Upper lobe of left lung (tissue), 6 donors: ENCODE results near the gene AXIN1. TPM values are rescaled to one million over a fixed set of nuclear protein-coding genes. Genes with fewer than 3 reads are reported as not detected.
A peak's percentile ranks its signal among the peaks of the same experiment; 100 is the strongest.

Source experiments
- ATAC-seq, 2 donors: fragments of 200-7000 bp; cut with Tn5 transposase; one replicate each; pipeline ENCODE4 v1.9.1; 2022; ENCODE audit warnings: mild to moderate bottlenecking in 2 of 2, moderate library complexity in 2 of 2; ENCODE audit not compliant: low FRiP score in 2 of 2
- DNase-seq, 2 donors: peaks; one replicate each; pipeline ENCODE4 v3.0.0-alpha.2; 2019 to 2020
- H3K27ac ChIP-seq, 4 donors: fragments of 200-600 bp; sonication (generic); one replicate each; pipeline ENCODE4 v1.5.1; 2016 to 2019
- H3K27me3 ChIP-seq, 4 donors: fragments of 200-600 bp; sonication (generic); one replicate each; pipeline ENCODE4 v1.5.1; 2017 to 2019
- H3K36me3 ChIP-seq, 4 donors: fragments of 200-600 bp; sonication (generic); one replicate each; pipeline ENCODE4 v1.5.1; 2016 to 2019
- H3K4me1 ChIP-seq, 4 donors: fragments of 200-600 bp; sonication (generic); one replicate each; pipeline ENCODE4 v1.5.1; 2018 to 2019
- H3K4me3 ChIP-seq, 4 donors: fragments of 200-600 bp; sonication (generic); one replicate each; pipeline ENCODE4 v1.5.1; 2017 to 2019; ENCODE audit warnings: mild to moderate bottlenecking in 2 of 4, moderate library complexity in 1 of 4
- H3K9me3 ChIP-seq, 4 donors: fragments of 200-600 bp; sonication (generic); one replicate each; pipeline ENCODE4 v1.5.1; 2018 to 2019
- EP300 ChIP-seq, 4 donors: sonication (generic); formaldehyde crosslinking; IDR thresholded peaks; one replicate each; pipeline ENCODE4 v1.5.1; 2017; ENCODE audit warnings: antibody characterized with exemption in 4 of 4, control low read depth in 2 of 4
- POLR2A ChIP-seq, 4 donors: fragments of 450-650 bp; IDR thresholded peaks; one replicate each; pipeline ENCODE4 v1.5.1; 2016 to 2017; ENCODE audit warnings: antibody characterized with exemption in 4 of 4, mild to moderate bottlenecking in 2 of 4
- POLR2AphosphoS5 ChIP-seq, 2 donors: sonication (generic); formaldehyde crosslinking; IDR thresholded peaks; one replicate each; pipeline ENCODE4 v1.5.1; 2017; ENCODE audit warnings: antibody characterized with exemption in 2 of 2
- WGBS, 2 donors: methylation state at CpG; one replicate each; pipeline ENCODE4 v1.1.5; 2017 to 2018; 5-methylcytosine and 5-hydroxymethylcytosine counted together
- total RNA-seq, 6 donors: library from RNA; depleted of rRNA in 4 of 6; stranded (reverse); fragments of >200 nt in 4 of 6; gene quantifications; one replicate each; pipeline versions ENCODE4 v1.1.0 to v1.2.1, GENCODE V29; 2016 to 2021
- TF ChIP-seq, protein P1 (sequence below), 6 experiments: fragments of 450-650 bp in 4 of 6; fragments of 200-600 bp in 2 of 6; sonication (generic) in 2 of 6; IDR thresholded peaks; one replicate each; pipeline ENCODE4 v1.5.1; 2016 to 2019; ENCODE audit warnings: antibody characterized with exemption in 6 of 6
- donor health status: DM: no; HTN: no; CAD: no; lungs with moderate emphysema.
- donor health status: DM: no; HTN: yes; CAD: no; lungs with severe emphysema.

Gene AXIN1
- total RNA-seq, 6 donors from 2014 or later, result 26.8 to 45.9 (median 31.9) TPM

DNA sequence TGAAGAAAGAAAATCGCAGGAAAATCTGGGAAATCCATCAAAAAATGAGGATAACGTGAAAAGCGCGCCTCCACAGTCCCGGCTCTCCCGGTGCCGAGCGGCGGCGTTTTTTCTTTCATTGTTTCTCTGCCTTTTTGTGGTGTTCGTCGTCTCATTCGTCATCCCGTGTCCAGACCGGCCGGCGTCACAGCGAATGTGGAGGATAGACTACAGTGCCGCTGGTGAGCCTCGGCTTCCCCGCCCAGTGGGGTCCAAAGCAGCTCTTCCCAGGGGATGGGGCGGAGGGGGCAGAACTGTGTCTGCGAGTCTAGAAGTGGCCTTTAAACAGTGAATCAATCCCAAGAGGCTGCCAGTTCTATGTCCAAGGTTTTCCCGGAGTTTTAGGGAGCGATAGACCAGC is 98.1 kb downstream of the AXIN1 start:
- peaks cover 0 to 48% (median 20%) of the 10 kb centered on the region in 4 donors for H3K36me3 ChIP-seq
- ATAC-seq (no peak), DNase-seq (no peak)
- H3K27me3 ChIP-seq, result no peaks in the 10 kb centered on the region
- H3K9me3 ChIP-seq, result no peaks in the 10 kb centered on the region
- no peak overlapping the region for H3K27ac ChIP-seq
- H3K4me3 ChIP-seq, result no peak overlapping the region
- 97 to 98% methylated on average over 25 of the region's 25 CpGs for WGBS, 2 donors
- H3K4me1 ChIP-seq, result peaks cover 0 to 8% (median 0%) of the 10 kb centered on the region in 4 donors
- TF ChIP-seq POLR2A (IDR thresholded peaks at IDR 0.05) (no peak), POLR2AphosphoS5 (IDR thresholded peaks at IDR 0.05) (no peak), EP300 (IDR thresholded peaks at IDR 0.05) (no peak)
- TF ChIP-seq, protein P1, sequence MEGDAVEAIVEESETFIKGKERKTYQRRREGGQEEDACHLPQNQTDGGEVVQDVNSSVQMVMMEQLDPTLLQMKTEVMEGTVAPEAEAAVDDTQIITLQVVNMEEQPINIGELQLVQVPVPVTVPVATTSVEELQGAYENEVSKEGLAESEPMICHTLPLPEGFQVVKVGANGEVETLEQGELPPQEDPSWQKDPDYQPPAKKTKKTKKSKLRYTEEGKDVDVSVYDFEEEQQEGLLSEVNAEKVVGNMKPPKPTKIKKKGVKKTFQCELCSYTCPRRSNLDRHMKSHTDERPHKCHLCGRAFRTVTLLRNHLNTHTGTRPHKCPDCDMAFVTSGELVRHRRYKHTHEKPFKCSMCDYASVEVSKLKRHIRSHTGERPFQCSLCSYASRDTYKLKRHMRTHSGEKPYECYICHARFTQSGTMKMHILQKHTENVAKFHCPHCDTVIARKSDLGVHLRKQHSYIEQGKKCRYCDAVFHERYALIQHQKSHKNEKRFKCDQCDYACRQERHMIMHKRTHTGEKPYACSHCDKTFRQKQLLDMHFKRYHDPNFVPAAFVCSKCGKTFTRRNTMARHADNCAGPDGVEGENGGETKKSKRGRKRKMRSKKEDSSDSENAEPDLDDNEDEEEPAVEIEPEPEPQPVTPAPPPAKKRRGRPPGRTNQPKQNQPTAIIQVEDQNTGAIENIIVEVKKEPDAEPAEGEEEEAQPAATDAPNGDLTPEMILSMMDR (IDR thresholded peaks at IDR 0.05), result no peak

DNA sequence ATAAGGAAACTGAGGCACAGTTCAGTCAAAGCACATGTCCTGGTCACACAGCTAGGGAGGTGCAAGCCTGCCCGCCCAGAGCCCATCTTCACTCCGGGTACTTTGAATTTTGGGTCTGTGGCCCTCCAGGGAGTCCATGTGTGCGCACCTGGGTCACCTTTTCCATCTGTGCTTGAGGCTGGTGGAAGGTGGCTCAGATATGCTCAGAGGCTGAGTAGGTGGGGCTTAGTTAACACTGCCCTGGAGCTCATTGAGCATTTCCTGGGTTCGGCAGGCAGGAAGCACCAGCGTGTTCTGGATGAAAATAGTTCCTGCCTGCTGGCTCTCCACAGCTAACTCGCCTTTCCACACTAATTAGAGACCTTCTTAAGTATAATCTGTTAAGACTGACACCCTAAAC is 98.7 kb downstream of the AXIN1 start:
- Histone ChIP-seq H3K9me3 (no peaks in the 10 kb centered on the region), H3K4me3 (no peak overlapping the region), H3K27ac (no peak overlapping the region), H3K36me3 (peaks cover 0 to 45% (median 19%) of the 10 kb centered on the region in 4 donors), H3K27me3 (no peaks in the 10 kb centered on the region), H3K4me1 (peaks cover 0 to 8% (median 0%) of the 10 kb centered on the region in 4 donors)
- ATAC-seq, result no peak
- no peak for DNase-seq
- 75 to 87% methylated on average over 6 of the region's 6 CpGs for WGBS, 2 donors
- TF ChIP-seq POLR2AphosphoS5 (IDR thresholded peaks at IDR 0.05) (no peak), EP300 (IDR thresholded peaks at IDR 0.05) (no peak), POLR2A (IDR thresholded peaks at IDR 0.05) (no peak)
- TF ChIP-seq, protein P1 (IDR thresholded peaks at IDR 0.05), result no peak

DNA sequence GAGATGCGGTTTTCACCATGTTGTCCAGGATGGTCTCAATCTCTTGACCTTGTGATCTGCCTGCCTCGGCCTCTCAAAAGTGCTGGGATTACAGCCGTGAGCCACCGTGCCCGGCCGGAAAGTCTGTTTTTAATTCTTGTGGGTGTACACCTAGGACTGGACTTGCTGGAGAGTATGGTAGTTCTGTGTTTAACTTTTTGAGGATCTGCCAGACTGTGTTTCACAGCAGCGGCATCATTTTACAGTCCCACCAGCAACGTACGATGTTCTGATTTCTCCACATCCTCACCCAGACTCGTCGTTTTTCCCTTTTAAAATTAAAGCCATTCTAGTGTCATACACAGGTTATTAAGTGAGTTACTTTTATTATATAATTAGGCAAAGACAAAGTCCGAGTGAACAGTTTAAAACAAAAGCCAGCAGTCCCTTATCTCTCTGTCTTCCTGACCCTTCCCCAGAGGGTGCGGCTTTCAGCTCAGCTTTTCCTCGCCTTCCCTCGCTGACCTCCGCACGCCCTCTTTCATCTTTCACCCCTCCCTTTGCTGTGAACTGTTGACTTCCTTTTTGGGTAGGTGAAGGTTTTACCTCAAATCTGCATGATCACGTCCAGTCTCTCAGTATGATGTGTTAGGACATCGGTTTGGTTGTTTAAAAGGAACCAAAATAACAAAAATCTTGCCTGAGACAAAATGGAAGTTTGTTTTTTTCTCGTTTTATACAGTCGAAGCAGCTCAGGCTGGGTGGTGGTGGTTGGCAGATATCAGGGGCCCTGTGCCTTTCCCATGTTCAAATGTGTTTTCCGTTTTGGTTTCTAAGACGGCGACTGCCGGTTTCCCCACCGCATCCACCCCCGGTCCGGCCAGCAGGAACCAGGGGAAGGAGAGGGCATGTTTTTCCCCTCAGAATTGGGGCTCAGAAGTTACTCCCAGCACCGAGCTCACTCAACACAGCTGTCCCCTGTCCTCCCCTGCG is 99.9 kb downstream of the AXIN1 start:
- no peak for TF ChIP-seq EP300 (IDR thresholded peaks at IDR 0.05)
- TF ChIP-seq, protein P1 (IDR thresholded peaks at IDR 0.05), result no peak
- TF ChIP-seq POLR2A (IDR thresholded peaks at IDR 0.05), result no peak
- no peak for TF ChIP-seq POLR2AphosphoS5 (IDR thresholded peaks at IDR 0.05)
- peak overlapping the region; percentile 2 to 70 (median 25) for H3K27ac ChIP-seq
- no peak for ATAC-seq
- H3K27me3 ChIP-seq, result no peaks in the 10 kb centered on the region
- no peaks in the 10 kb centered on the region for H3K9me3 ChIP-seq
- peaks cover 0 to 8% (median 0%) of the 10 kb centered on the region in 4 donors for H3K4me1 ChIP-seq
- peak overlapping the region in 2 of 4 donors; percentile 2 to 16 for H3K4me3 ChIP-seq
- peaks cover 0 to 44% (median 19%) of the 10 kb centered on the region in 4 donors for H3K36me3 ChIP-seq
- no peak for DNase-seq
- 44 to 57% methylated on average over 30 of the region's 30 CpGs for WGBS, 2 donors

DNA sequence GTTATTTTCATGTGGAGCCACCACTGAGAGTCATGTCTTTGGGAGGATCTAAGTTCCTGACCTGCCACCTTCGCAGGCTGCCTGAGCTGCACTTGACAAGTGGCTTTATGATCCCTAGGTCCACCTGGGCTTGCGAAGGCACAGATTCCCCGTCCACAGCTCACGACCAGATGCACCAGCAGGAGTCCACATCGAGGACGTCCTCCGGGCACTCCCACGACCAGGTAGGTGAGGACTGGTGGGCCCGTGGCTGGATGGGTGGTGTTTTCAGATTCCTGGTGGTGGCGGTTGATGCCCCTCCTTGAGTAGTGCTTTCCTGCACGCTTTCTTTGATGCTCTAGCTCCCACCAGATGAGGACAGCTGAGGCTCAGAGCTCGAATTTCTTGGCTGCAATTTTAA is 103.1 kb downstream of the AXIN1 start:
- Histone ChIP-seq H3K36me3 (peaks cover 0 to 26% (median 6%) of the 10 kb centered on the region in 4 donors), H3K9me3 (no peaks in the 10 kb centered on the region), H3K4me3 (no peak overlapping the region), H3K27me3 (no peaks in the 10 kb centered on the region), H3K27ac (no peak overlapping the region), H3K4me1 (peaks cover 0 to 8% (median 0%) of the 10 kb centered on the region in 4 donors)
- no peak for TF ChIP-seq POLR2A (IDR thresholded peaks at IDR 0.05)
- no peak for TF ChIP-seq EP300 (IDR thresholded peaks at IDR 0.05)
- TF ChIP-seq, protein P1 (IDR thresholded peaks at IDR 0.05), result no peak
- no peak for TF ChIP-seq POLR2AphosphoS5 (IDR thresholded peaks at IDR 0.05)
- WGBS, 2 donors, result 88 to 93% methylated on average over 11 to 12 of the region's 12 CpGs
- no peak for ATAC-seq
- no peak for DNase-seq
